NCI-H748 (cell line): ENCODE results near the gene FRS2.
A peak's percentile ranks its signal among the peaks of the same experiment; 100 is the strongest.

Experiments used
- DNase-seq: peaks from one replicate; lab custom pipeline; 2025; ENCODE audit not compliant: unreplicated experiment; lab: John Stamatoyannopoulos, UW

The FRS2 gene

DNA sequence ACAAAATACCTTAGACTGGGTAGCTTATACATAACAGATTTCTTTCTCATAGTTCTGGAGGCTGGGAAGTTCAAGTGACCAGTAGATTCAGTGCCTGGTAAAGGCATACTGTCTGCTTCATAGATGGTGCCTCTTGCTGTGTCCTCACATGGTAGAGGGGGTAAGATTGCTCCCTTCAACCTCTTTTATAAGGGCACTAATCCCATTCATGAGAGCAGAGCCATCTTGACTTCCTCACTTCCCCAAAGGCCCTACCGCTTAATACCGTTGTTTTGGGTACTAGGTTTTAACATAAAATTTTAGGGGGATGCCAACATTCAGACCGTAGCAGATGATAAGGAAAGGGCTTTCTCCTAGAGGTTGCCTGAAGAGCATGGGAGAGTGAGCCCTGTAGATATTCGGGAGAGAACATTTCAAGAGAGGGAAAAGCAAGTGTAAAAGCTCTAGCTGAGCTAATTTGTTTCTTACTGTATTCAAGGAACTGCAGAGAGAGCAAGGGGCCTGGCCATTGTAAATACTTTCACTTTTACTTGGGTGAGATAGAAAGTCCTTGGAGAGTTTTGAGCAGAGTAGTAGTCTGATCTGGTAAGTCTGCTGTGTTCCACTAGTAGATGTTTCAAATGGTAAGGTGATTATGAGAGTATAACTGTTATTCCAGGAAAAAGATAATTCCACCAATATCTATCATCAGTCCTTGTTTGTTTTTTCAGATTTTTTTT is 27.3 kb downstream of the FRS2 start:
- DNase-seq, result no peak

GRCh38 chr12:69500631-69501030 is 30.4 kb downstream of the FRS2 start:
- no peak for DNase-seq

DNA sequence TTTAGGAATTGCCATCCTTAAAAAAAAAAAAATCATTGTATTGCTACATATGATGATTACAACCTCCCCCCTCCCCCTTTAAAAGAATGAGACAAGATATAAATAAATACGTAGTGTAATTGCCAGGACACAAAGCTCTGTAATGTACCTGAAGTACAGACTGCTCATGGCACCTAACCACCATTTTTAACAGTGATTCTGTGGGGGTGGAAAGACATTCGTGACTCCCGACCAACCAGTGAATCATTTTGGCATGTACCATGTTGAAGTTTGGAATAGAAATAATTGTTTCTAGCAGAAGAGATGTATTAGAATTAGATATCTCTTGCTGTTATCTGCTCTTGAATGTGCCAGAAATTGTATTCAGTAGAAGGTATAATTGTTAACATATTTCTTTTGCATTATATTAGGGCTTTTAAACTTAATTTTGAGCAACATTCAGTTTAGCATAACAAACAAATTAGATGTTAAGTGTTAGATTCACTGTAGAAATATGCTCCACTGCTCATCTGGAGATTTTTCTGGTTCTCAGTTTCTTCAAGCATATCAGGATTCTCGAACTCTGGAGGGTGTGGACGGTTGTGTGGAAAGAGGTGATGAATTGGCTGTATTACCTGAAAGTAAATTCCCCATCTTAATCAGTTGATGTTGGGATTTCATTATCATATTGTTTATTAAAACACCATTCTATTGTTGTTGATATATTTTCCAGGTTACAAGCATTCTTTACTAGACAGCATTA is 31.1 kb downstream of the FRS2 start:
- DNase-seq, result no peak

GRCh38 chr12:69502345-69503081 is 32.3 kb downstream of the FRS2 start:
- DNase-seq, result no peak

DNA sequence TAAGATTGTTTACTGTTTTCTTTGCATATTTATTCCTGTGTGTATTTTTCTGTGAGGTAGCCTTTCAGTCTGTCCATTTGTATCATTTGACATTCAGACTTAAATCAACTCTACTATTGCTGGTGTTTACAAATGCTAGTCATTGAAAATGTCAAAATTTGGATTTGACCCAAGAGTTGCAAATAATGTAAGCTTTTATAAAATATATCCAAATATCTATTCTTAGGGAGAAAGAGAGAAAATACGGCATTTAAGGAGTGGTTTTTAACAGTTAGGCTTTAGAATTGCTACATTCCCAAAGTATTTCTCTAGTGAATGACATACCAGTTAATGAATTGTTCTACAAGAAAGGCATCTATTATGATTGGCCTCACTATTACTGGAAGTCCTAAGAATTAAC is 37.9 kb downstream of the FRS2 start:
- DNase-seq, result no peak

- DNase-seq, result no peak
Observed at GRCh38 chr12:69508621-69509020, 38.4 kb downstream of the FRS2 start.

- DNase-seq, result no peak
Observed at GRCh38 chr12:69509308-69509736, 39.1 kb downstream of the FRS2 start.

DNA sequence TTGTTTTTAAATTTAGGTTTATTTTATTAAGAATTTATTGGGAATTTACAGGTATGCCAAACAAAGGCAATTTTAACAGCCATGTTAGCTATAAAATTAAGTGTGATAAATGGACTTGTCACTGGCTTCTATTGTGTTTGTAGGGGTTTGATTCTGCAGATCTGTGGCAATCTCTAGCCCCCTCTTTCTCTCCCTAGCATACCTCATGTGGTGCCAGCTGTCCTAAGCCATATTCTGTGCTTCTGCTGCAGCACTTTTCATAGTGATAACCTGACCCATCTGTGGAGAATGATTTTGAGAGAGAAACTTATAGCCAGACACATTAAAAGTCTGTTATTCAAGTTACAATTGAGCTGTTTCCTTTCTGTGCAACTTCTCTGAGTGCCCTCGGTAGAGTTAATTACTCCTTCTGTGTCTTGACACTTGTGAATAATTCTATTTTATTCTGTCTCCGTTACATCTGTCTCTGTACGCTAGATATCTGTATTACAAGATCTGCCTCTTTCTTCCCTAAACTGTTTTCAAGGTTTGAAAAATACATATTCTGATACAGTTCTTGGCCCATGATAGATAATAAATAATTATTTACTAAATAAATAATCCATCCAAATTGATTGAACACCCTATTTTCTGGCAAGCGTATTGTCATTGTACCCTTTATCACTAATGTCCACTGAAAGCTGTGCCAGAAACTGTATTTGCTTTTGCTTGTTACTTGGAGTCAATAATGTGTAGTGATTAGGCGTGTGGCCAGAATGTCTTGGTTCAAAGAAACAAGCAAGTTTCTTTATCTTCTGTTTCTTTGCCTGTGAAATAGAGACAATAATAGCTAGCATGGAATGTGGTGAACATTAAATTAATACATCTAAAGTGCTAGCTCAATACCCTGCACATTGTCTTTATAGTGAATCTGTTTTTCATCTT is 40.0 kb downstream of the FRS2 start:
- no peak for DNase-seq

GRCh38 chr12:69511016-69511415 is 40.8 kb downstream of the FRS2 start:
- DNase-seq, result no peak

- DNase-seq, result no peak
Observed at GRCh38 chr12:69511469-69512267, 41.5 kb downstream of the FRS2 start.

GRCh38 chr12:69512820-69513219 is 42.6 kb downstream of the FRS2 start:
- no peak for DNase-seq

DNA sequence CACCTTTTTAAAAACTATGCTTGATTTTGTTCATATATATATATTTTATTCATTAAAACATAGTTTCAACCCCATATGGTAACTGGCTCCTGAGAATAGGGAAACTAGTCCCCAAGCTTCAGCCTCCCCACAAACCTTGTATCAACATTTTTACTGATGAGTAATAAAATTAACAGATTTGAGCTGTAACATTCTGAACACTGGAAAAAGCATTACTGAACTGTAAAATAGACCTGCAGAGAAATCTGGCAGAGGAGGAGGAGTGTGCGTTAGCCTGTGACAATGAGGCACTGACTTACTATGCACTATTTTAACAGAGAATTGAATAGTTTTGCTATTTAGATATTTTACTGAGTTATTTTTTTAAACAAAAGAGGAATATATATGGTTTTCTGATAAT is 43.1 kb downstream of the FRS2 start:
- DNase-seq, result no peak

DNA sequence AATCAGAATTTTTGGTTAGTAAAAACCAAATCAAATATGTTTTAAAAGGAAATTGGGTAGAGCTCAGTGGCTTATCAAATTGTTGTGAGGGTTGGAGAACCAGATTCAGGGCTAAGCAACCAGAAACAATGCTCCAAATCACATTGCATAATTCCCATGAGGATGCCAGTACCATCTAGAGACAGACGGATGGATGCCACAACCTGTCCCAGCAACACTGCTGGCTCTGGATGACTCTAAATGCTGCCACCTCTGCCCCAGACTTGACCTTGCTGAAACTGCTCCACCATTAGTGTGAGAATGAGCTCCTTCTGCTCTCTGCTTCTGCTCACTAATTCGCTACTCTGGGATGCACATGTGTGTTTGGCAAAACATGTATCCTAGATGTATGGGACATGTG is 43.9 kb downstream of the FRS2 start:
- DNase-seq, result no peak

- no peak for DNase-seq
Observed at GRCh38 chr12:69514845-69515244, 44.7 kb downstream of the FRS2 start.

DNA sequence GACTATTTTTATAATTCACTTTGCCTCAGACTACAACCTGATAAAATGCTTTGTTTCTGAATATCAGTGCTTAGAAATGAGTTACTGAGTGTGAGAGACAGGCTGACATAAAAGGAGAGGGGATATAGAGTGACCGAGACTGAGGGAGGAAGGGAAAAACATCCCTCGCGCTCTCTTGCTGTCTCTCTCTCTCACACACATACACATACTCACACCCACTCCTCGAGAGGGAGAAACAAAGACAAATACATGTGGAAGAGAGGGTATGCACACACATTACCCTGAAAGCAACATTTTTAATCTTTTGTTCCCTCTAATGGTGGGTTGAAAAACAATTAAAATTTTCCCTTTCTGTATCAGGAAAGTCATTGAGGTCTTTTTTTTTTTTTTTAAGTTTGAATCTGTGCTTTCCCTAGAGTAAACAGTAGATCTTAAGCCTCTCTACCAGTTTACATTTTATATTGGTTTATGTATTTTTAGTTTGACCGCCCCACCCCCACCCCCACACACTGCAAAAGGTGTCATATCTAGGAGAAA is 45.3 kb downstream of the FRS2 start:
- DNase-seq, result peak; percentile 49

DNA sequence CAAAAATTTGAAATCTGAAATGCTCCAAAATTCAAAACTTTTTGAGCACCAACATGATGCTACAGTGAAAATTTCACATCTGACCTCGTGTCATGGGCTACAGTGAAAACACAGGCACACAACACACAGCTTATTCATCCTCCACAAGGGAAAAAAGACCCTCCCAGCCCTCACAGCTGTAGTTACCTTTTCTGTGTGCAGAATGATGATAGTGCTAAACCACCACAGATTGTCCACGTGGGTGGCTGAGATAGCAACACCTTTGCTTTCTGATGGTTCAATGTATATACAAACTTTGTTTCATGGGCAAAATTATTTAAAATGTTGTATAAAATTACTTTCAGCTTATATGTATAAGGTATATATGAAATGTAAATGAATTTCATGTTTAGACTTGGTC is 46.8 kb downstream of the FRS2 start:
- DNase-seq, result no peak

- DNase-seq, result no peak
Observed at GRCh38 chr12:69517406-69517805, 47.2 kb downstream of the FRS2 start.

GRCh38 chr12:69519871-69520270 is 49.7 kb downstream of the FRS2 start:
- DNase-seq, result no peak

GRCh38 chr12:69523433-69524330 is 53.5 kb downstream of the FRS2 start:
- no peak for DNase-seq
